Duodenal mucosa (tissue), 2 donors: Measurements from ENCODE around the gene CDHR3.

Experiments
- H3K27ac ChIP-seq: one replicate; pipeline ENCODE4 v1.7.0; 2013; ENCODE audit warnings: low read depth, low read length
- H3K27me3 ChIP-seq, 2 donors: one replicate each; pipeline ENCODE4 v1.7.0; 2013; ENCODE audit warnings: low read length in 2 of 2, control low read depth in 1 of 2; ENCODE audit not compliant: insufficient read depth in 2 of 2, control insufficient read depth in 1 of 2
- H3K36me3 ChIP-seq, 2 donors: one replicate each; pipeline ENCODE4 v1.7.0; 2013; ENCODE audit warnings: low read length in 2 of 2, control low read depth in 1 of 2; ENCODE audit not compliant: insufficient read depth in 2 of 2, control insufficient read depth in 1 of 2
- H3K4me1 ChIP-seq, 2 donors: one replicate each; pipeline ENCODE4 v1.7.0; 2013; ENCODE audit warnings: low read length in 2 of 2, control low read depth in 1 of 2; ENCODE audit not compliant: insufficient read depth in 2 of 2, control insufficient read depth in 1 of 2
- H3K4me3 ChIP-seq, 2 donors: one replicate each; pipeline ENCODE4 v1.7.0; 2013; ENCODE audit warnings: low read length in 2 of 2, low read depth in 1 of 2
- H3K9ac ChIP-seq, 2 donors: one replicate each; pipeline ENCODE4 v1.7.0; 2013; ENCODE audit warnings: low read length in 2 of 2, low read depth in 1 of 2
- H3K9me3 ChIP-seq, 2 donors: one replicate each; pipeline ENCODE4 v1.7.0; 2013; ENCODE audit warnings: low read length in 2 of 2, control low read depth in 1 of 2; ENCODE audit not compliant: control insufficient read depth in 1 of 2

The CDHR3 gene

DNA sequence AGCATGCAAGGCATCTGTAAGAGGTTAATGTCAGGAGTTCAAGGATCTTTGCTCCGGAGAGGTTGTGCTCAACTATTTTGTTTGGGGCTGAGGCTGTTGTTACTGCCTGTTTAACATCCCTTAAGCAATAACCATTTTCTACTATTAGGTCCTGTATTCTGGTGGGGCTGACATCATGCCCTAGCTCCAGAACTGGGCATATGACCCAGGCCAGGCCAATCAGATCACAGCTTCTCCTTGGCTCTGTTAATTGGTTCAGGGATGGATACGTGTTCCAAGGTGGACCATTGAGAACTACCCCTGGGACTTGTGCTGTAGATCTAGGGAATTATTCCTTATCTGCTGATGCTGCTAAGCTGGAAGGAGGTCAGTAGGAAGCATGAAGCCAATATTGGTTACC, 82.1 kb downstream of the CDHR3 start:
- Histone ChIP-seq H3K36me3 (no peaks in the 10 kb centered on the region), H3K9ac (no peak overlapping the region), H3K9me3 (no peaks in the 10 kb centered on the region), H3K27ac (no peak overlapping the region), H3K4me3 (no peak overlapping the region), H3K27me3 (peaks cover 0 to 4% of the 10 kb centered on the region in 2 donors), H3K4me1 (no peaks in the 10 kb centered on the region)

DNA sequence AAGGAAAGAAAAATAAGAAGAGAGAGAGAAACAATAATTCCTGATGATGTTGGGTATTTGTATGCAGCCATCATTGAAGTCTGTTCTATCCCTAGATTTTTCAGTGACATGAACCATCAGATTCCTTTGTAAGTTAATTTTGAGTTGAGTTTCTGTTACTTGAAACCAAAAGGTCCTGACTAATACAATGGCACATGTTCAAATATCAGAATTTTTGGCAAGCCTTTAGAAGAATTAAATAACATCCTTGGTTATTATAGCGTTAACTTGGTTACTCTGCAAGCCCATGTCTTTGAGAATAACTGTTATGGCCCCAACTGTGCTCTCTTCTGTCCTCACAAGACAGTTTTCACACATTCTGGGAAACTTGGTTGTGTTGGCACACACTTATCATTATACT, 82.5 kb downstream of the CDHR3 start:
- Histone ChIP-seq H3K36me3 (no peaks in the 10 kb centered on the region), H3K4me3 (no peak overlapping the region), H3K9me3 (no peaks in the 10 kb centered on the region), H3K27me3 (peaks cover 0 to 4% of the 10 kb centered on the region in 2 donors), H3K9ac (no peak overlapping the region), H3K27ac (no peak overlapping the region), H3K4me1 (no peaks in the 10 kb centered on the region)

DNA sequence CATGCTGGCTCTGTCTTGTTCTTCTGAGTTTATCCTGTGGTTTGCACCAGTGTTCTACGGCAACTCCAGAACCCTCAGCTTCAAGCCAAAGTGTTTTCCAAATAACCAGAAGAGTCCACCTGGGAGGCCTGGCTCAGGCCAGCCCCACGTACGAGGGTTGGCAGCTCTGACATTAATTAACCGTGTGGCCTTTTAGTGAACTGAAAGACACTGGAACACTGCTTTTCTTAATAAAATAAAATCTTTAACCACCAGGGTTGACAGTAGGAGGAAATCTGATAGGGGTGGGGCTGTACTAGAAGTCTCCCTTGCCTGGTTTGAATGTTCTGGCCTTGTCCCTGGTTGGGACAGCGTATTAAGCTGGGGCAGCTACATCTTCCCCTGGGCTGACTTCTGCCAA, 84.1 kb downstream of the CDHR3 start:
- H3K27ac ChIP-seq = no peak overlapping the region
- no peaks in the 10 kb centered on the region for H3K9me3 ChIP-seq
- no peak overlapping the region for H3K9ac ChIP-seq
- H3K4me1 ChIP-seq = no peaks in the 10 kb centered on the region
- H3K4me3 ChIP-seq = no peak overlapping the region
- peaks cover 0 to 4% of the 10 kb centered on the region in 2 donors for H3K27me3 ChIP-seq
- H3K36me3 ChIP-seq = no peaks in the 10 kb centered on the region

DNA sequence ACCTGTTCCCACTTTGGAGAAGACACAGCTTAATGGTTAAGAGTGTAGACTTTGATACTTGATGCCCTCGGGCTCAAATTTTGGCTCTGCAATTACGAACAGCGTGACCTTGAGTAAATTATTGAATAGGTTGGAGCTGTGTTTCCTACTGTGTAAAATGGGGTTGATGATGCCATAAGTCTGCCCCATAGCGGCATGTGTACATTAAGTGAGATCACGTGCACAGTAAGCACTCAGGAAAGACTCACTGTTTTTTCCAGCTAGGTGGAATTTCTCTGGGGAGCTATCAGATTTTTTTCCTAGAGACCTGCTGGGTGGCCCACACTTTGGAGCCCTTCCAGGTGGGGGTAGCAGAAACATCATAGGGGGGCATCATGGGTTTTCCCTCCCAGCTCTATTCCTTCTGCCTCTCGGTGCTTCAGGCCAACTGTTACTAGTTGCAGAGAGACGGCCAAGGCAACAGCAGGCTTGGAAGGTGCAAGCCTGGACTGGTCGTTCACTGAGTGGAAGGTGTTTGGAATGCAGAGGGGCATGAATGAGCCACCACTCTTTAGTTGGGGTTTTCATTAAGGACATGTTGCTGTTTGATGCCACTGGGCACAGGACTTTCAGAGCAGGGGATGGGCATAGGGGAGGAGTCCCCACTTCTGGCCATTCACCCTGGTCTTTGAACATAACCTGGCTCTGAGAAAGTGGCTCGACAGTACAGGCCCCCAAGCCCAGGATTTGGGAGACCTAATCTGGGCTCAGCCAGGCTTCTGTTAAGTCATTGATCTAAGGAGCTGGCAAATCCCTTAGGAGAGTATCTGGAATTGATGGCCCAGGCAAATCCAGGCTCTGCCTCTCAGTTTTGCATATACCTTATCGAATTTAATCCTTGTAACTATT, 85.0 kb downstream of the CDHR3 start:
- no peaks in the 10 kb centered on the region for H3K9me3 ChIP-seq

DNA sequence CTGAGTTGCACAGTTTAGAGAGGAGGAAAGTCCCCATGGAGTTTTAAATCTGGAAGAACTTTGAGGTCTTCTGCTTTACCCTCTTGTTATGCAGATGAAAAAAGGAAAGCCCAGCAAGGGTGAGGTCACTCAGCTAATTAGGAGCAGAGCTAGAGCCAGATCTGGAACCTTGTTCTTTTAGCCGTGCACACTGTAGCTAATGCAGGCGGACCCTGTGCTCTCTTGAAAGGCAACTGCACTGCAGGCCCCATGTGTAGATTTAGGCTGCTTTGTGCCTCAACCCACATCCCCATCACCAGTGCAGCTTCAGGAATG, 85.6 kb downstream of the CDHR3 start:
- peaks cover 0 to 4% of the 10 kb centered on the region in 2 donors for H3K27me3 ChIP-seq
- H3K9me3 ChIP-seq = no peaks in the 10 kb centered on the region
- no peak overlapping the region for H3K9ac ChIP-seq
- no peaks in the 10 kb centered on the region for H3K36me3 ChIP-seq
- H3K4me1 ChIP-seq = no peaks in the 10 kb centered on the region
- no peak overlapping the region for H3K4me3 ChIP-seq
- H3K27ac ChIP-seq = no peak overlapping the region

More for the DNA sequence above, 85.0 kb downstream of the CDHR3 start:
- Histone ChIP-seq H3K27ac (no peak overlapping the region), H3K36me3 (no peaks in the 10 kb centered on the region), H3K4me1 (no peaks in the 10 kb centered on the region), H3K27me3 (peaks cover 0 to 4% of the 10 kb centered on the region in 2 donors), H3K4me3 (no peak overlapping the region), H3K9ac (no peak overlapping the region)

DNA sequence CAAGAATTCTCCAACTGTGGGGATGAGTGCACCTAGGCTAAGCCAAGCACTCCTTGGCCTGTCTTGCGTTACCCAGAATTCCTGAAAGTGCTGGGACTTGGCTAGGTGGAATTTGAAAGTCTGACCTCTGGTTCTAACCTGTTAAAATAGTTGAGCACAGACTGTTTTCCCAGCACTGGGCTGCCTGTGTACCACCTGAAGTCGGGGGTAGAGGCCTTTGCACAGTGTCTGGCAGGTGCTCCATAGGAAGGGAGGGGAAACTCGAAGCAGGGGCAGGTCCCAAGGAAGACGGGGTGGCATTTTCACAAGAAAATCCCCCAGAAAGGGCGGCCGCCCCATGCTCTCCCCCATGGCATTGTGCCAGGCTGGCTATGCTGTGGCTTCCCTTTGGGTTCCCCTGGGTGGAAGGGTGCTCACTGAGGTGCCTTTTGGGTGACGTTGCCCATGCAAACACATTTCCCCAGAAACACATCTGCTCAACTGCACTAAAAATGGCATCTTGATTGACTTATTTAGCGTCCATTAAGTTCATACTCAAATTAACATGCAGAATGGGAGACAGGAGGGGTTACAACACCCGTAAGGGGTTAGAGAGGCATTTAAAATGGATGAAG, 86.2 kb downstream of the CDHR3 start:
- H3K27ac ChIP-seq = no peak overlapping the region

DNA sequence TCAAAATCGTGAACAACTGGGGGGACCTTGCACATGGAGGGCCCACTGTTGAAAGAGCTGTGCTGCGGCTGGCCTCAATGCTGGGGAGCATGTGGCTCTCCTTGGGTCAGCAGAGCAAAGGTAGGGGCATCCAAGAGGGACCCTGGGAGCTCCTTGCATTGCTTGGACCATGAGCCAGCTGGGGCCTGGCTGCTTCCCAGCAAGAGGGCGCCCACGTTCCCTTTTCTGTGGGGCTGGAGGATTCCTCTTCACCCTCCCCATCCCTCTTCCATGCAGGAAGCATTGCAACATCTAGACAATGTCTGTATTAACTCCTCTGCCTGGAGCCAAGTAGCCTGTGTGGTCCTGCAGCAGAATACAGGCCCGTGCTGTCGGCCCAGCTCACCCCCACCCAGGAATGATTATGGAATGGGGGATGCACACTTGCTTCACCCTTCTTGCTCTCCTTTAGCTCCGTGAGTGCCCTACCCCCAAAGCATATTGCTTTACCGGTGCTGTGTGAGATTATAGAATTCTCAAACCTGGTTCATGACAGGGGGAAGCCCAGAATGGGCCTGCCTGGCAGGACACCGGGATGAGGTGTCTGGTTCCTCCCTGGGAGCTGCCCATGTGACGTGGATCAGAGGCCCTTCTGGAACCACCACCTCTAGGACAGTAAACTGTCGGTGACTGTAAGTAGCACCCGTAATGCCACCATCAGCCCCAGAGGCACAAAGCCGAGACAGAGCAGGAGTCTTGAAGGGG, 87.1 kb downstream of the CDHR3 start:
- H3K27me3 ChIP-seq = peaks cover 0 to 3% of the 10 kb centered on the region in 2 donors
- no peaks in the 10 kb centered on the region for H3K4me1 ChIP-seq
- no peak overlapping the region for H3K4me3 ChIP-seq
- H3K27ac ChIP-seq = no peak overlapping the region
- H3K9me3 ChIP-seq = no peaks in the 10 kb centered on the region
- no peaks in the 10 kb centered on the region for H3K36me3 ChIP-seq
- no peak overlapping the region for H3K9ac ChIP-seq

More for the DNA sequence above, 86.2 kb downstream of the CDHR3 start:
- Histone ChIP-seq H3K9me3 (no peaks in the 10 kb centered on the region), H3K4me1 (no peaks in the 10 kb centered on the region), H3K36me3 (no peaks in the 10 kb centered on the region), H3K4me3 (no peak overlapping the region), H3K27me3 (peaks cover 0 to 4% of the 10 kb centered on the region in 2 donors), H3K9ac (no peak overlapping the region)

DNA sequence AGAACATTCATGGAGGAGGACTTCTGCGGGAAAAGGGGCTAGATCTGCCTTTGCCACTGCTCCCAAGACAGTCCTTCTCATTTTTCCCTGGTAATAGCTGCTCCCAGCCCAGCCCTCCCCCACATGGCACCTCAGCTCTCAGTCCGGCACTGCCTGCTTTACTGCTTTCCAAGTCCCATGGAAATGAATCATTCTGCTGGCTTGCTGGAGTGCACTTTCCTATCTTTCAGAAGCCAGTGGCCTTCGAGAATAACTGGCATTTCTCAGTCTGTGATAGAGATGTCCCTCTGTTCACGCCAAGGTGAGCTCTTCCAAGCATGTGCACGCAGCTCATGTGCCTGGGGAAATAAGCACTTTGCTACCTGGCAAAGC, 87.7 kb downstream of the CDHR3 start:
- no peaks in the 10 kb centered on the region for H3K4me1 ChIP-seq
- no peaks in the 10 kb centered on the region for H3K36me3 ChIP-seq
- H3K9ac ChIP-seq = no peak overlapping the region
- H3K9me3 ChIP-seq = no peaks in the 10 kb centered on the region
- H3K27ac ChIP-seq = no peak overlapping the region
- H3K27me3 ChIP-seq = no peaks in the 10 kb centered on the region
- no peak overlapping the region for H3K4me3 ChIP-seq

DNA sequence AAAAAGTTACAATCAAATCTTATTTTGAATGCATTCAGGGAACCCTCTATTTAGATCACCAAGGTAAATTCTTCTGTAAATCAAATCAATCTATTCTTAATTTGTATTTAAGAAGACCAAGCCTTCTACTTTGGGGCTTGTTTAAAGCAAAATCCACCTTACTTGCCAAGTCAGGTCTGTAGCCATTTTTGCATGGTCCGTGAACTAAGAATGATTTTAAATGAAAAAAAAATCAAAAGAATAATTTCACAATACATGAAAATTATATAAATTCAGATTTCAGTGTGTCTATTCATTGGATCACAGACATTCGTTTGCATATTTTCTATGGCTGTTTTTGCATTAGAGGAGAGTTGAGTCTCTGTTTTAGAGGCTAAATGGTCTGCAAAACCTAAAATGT, 89.6 kb downstream of the CDHR3 start:
- Histone ChIP-seq H3K4me3 (no peak overlapping the region), H3K9ac (no peak overlapping the region), H3K9me3 (no peaks in the 10 kb centered on the region), H3K27ac (no peak overlapping the region), H3K27me3 (no peaks in the 10 kb centered on the region), H3K4me1 (no peaks in the 10 kb centered on the region), H3K36me3 (no peaks in the 10 kb centered on the region)

DNA sequence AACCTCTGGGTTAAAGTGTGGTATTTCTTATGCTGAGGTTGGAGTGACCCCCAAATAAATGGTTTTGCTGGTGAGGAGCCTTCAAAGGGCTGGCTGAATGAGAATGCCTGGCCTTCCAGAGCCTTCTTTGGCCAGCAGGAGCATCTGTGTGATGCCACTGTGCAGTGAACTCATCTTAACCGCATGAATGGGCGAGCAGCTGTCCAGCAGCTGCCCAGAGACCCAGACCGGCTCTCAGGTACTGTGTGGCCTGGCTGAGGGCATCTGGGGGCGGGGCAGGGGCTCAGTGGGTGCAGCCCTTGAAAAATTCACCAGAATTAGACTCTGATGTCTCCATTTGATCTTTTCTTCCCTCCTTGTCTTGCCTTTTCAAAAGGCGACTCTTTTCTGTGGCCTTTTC, 90.0 kb downstream of the CDHR3 start:
- H3K4me1 ChIP-seq = peaks cover 0 to 4% of the 10 kb centered on the region in 2 donors

More for the DNA sequence above, 90.0 kb downstream of the CDHR3 start:
- Histone ChIP-seq H3K27me3 (no peaks in the 10 kb centered on the region), H3K9me3 (no peaks in the 10 kb centered on the region), H3K27ac (no peak overlapping the region), H3K9ac (no peak overlapping the region), H3K36me3 (no peaks in the 10 kb centered on the region), H3K4me3 (no peak overlapping the region)
